ENCODE data around the gene HORMAD2. TPM values are rescaled to one million over a fixed set of nuclear protein-coding genes. Genes with fewer than 3 reads are reported as not detected.
A peak's percentile ranks its signal among the peaks of the same experiment; 100 is the strongest.
"Not testable (repeated sequence)": the region's sequence is repeated elsewhere in the genome, so short reads cannot be mapped to it uniquely, and the experiment has no call there.

HORMAD2 gene
- total and polyA plus RNA-seq, 9 donors: not detected

GRCh38 chr22:30196141-30196879 is 116.0 kb downstream of the HORMAD2 start:
- 6% methylated on average over 3 of the region's 11 CpGs for WGBS (ENCODE audit: insufficient coverage)

DNA sequence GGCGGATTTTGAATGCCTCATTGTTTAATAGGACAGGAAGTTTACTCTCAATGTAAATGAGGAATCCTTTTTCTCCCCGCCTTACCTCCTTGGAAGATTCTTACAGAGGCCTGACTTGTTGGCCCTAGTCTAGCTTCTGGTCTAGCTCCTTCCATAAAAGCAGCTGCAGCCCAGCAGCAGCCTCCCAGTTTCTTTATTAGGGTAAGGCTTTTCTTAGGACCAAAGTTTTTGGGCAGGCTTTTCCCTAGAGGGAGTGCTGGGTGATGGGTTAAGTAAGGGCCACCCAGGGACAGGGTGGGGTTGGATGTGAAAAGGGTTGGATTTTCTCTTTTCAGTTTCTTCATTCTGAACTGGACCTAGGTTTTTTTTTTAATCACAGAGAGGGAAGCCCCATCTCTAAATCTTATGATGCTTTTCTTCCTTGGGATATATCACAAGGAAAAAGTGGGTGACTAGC is 116.6 kb downstream of the HORMAD2 start:
- peaks cover 22% of the 10 kb centered on the region for H3K4me1 ChIP-seq (ENCODE audit: control insufficient read depth, insufficient read depth, low read length)
- DNase-seq: no peak
- WGBS (ENCODE audit: insufficient coverage): no CpG with 5 or more reads among the region's 2 CpGs

More at GRCh38 chr22:30196141-30196879, 116.0 kb downstream of the HORMAD2 start:
- no peaks in the 10 kb centered on the region for H3K9me3 ChIP-seq (replicated peaks; ENCODE audit: control insufficient read depth, low read depth, low read length)
- peak overlapping the region; percentile 94 for H3K27ac ChIP-seq (ENCODE audit: low read length)
- peaks cover 18% of the 10 kb centered on the region for H3K27me3 ChIP-seq (ENCODE audit: control insufficient read depth, insufficient read depth, low read length)
- peaks cover 20% of the 10 kb centered on the region for H3K4me1 ChIP-seq (ENCODE audit: control insufficient read depth, insufficient read depth, low read length)
- DNase-seq: peak; percentile 97
- no peak overlapping the region for H3K4me3 ChIP-seq (ENCODE audit: low read length)
- no peaks in the 10 kb centered on the region for H3K36me3 ChIP-seq (ENCODE audit: control insufficient read depth, insufficient read depth, low read length)

GRCh38 chr22:30197389-30197788 is 117.1 kb downstream of the HORMAD2 start:
- Histone ChIP-seq H3K9me3 (replicated peaks; ENCODE audit: control insufficient read depth, low read depth, low read length) (no peaks in the 10 kb centered on the region), H3K4me1 (ENCODE audit: control insufficient read depth, insufficient read depth, low read length) (peaks cover 26% of the 10 kb centered on the region), H3K36me3 (ENCODE audit: control insufficient read depth, insufficient read depth, low read length) (no peaks in the 10 kb centered on the region), H3K4me3 (ENCODE audit: low read length) (no peak overlapping the region), H3K27me3 (ENCODE audit: control insufficient read depth, insufficient read depth, low read length) (peaks cover 18% of the 10 kb centered on the region), H3K27ac (ENCODE audit: low read length) (peak overlapping the region; percentile 94)
- no peak for DNase-seq

More for the DNA sequence above, 116.6 kb downstream of the HORMAD2 start:
- Histone ChIP-seq H3K9me3 (replicated peaks; ENCODE audit: control insufficient read depth, low read depth, low read length) (no peaks in the 10 kb centered on the region), H3K27ac (ENCODE audit: low read length) (peak overlapping the region; percentile 94), H3K36me3 (ENCODE audit: control insufficient read depth, insufficient read depth, low read length) (no peaks in the 10 kb centered on the region), H3K4me3 (ENCODE audit: low read length) (no peak overlapping the region), H3K27me3 (ENCODE audit: control insufficient read depth, insufficient read depth, low read length) (peaks cover 18% of the 10 kb centered on the region)

DNA sequence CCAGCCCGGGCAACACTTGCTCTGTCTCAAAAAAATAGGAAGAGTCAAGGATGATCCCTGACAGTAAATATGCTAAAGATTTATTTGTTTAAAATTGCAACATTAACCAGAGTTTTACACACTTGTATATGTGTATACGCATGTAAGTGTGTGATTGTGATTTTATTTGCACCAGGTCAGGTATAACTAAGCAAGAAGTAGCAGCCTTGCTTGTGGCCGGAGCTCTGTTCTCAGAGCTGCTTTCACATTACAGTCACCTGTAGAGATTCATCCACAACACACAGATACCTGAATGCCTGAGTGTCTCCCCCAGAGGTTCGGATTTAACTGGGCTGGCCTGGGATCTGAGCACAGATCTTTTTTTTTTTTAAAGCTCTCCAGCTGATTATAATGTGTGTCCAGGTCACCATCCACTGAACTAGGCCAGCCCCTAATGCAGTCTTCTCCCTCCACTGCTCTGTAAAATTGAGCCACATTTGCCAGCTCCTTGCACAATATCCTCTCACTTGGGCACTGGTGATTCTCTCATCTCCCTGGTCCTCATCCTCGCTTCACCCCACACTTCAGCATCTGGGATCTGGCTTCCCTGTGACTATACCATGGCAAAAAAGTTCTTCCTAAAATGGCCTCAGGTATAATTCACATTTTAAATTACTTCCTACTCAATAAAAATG is 118.0 kb downstream of the HORMAD2 start:
- no peak overlapping the region for H3K4me3 ChIP-seq (ENCODE audit: low read length)
- H3K27me3 ChIP-seq (ENCODE audit: control insufficient read depth, insufficient read depth, low read length): peaks cover 17% of the 10 kb centered on the region
- H3K27ac ChIP-seq (ENCODE audit: low read length): no peak overlapping the region
- H3K9me3 ChIP-seq (replicated peaks; ENCODE audit: control insufficient read depth, low read depth, low read length): no peaks in the 10 kb centered on the region
- no peak for DNase-seq
- no peaks in the 10 kb centered on the region for H3K36me3 ChIP-seq (ENCODE audit: control insufficient read depth, insufficient read depth, low read length)
- H3K4me1 ChIP-seq (ENCODE audit: control insufficient read depth, insufficient read depth, low read length): peaks cover 35% of the 10 kb centered on the region
- WGBS (ENCODE audit: insufficient coverage): 93% methylated on average over 3 of the region's 5 CpGs

GRCh38 chr22:30198921-30199320 is 118.7 kb downstream of the HORMAD2 start:
- Histone ChIP-seq H3K4me1 (ENCODE audit: control insufficient read depth, insufficient read depth, low read length) (peaks cover 40% of the 10 kb centered on the region), H3K9me3 (replicated peaks; ENCODE audit: control insufficient read depth, low read depth, low read length) (no peaks in the 10 kb centered on the region), H3K4me3 (ENCODE audit: low read length) (no peak overlapping the region), H3K36me3 (ENCODE audit: control insufficient read depth, insufficient read depth, low read length) (no peaks in the 10 kb centered on the region), H3K27me3 (ENCODE audit: control insufficient read depth, insufficient read depth, low read length) (peaks cover 12% of the 10 kb centered on the region), H3K27ac (ENCODE audit: low read length) (no peak overlapping the region)
- DNase-seq: no peak
- 69% methylated on average over 1 of the region's 4 CpGs for WGBS (ENCODE audit: insufficient coverage)

DNA sequence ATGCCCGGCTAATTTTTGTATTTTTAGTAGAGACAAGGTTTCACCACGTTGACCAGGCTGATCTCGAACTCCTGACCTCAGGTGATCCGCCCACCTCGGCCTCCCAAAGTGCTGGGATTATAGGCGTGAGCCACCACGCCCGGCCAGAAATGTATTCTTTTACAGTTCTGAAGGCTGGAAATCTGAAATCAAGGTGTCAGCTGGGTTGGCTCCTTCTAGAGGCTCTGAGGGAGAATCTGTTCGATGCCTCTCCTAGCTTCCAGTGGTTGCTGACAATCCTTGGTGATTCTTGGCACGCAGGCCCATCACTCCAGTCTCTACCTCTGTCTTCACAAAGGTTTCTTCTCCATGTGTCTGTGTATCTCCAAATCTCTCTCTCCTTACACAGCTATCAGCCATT is 120.6 kb downstream of the HORMAD2 start:
- peaks cover 55% of the 10 kb centered on the region for H3K4me1 ChIP-seq (ENCODE audit: control insufficient read depth, insufficient read depth, low read length)
- not testable (repeated sequence) for H3K4me3 ChIP-seq (ENCODE audit: low read length); H3K9me3 ChIP-seq (replicated peaks; ENCODE audit: control insufficient read depth, low read depth, low read length); DNase-seq; H3K27ac ChIP-seq (ENCODE audit: low read length); H3K36me3 ChIP-seq (ENCODE audit: control insufficient read depth, insufficient read depth, low read length)
- WGBS (ENCODE audit: insufficient coverage): 98% methylated on average over 9 of the region's 10 CpGs
- H3K27me3 ChIP-seq (ENCODE audit: control insufficient read depth, insufficient read depth, low read length): peaks cover 20% of the 10 kb centered on the region

DNA sequence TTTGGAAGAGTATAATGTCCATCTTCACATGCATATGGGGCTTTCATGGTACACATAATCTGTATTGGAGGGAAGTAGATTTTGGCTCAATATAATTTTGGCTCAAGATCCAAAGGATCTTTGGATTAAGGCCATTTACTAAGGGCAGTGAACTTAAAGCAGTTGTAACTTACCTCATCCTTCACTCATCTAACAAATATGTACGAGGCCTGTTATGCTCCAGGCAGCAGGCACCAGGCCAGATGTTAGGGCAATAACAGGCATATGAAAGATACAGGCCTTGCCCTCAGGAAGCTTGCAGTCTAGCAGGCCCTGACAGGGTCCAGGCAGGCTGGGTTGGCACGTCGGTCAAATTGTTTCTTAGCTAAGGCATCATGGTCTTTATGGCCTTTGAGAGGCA is 121.7 kb downstream of the HORMAD2 start:
- Histone ChIP-seq H3K9me3 (replicated peaks; ENCODE audit: control insufficient read depth, low read depth, low read length) (no peaks in the 10 kb centered on the region), H3K4me1 (ENCODE audit: control insufficient read depth, insufficient read depth, low read length) (peaks cover 55% of the 10 kb centered on the region), H3K4me3 (ENCODE audit: low read length) (no peak overlapping the region), H3K36me3 (ENCODE audit: control insufficient read depth, insufficient read depth, low read length) (no peaks in the 10 kb centered on the region), H3K27me3 (ENCODE audit: control insufficient read depth, insufficient read depth, low read length) (peaks cover 21% of the 10 kb centered on the region), H3K27ac (ENCODE audit: low read length) (peak overlapping the region; percentile 78)
- DNase-seq: peak; percentile 69
- WGBS (ENCODE audit: insufficient coverage): 66% methylated on average over 3 of the region's 3 CpGs

GRCh38 chr22:30202531-30203006 is 122.3 kb downstream of the HORMAD2 start:
- Histone ChIP-seq H3K4me3 (ENCODE audit: low read length) (no peak overlapping the region), H3K36me3 (ENCODE audit: control insufficient read depth, insufficient read depth, low read length) (no peaks in the 10 kb centered on the region), H3K27me3 (ENCODE audit: control insufficient read depth, insufficient read depth, low read length) (peaks cover 23% of the 10 kb centered on the region), H3K4me1 (ENCODE audit: control insufficient read depth, insufficient read depth, low read length) (peaks cover 56% of the 10 kb centered on the region), H3K27ac (ENCODE audit: low read length) (peak overlapping the region; percentile 78), H3K9me3 (replicated peaks; ENCODE audit: control insufficient read depth, low read depth, low read length) (no peaks in the 10 kb centered on the region)
- 23% methylated on average over 3 of the region's 9 CpGs for WGBS (ENCODE audit: insufficient coverage)
- DNase-seq: peak; percentile 86

- H3K4me1 ChIP-seq (ENCODE audit: control insufficient read depth, insufficient read depth, low read length): peaks cover 72% of the 10 kb centered on the region
- DNase-seq: no peak
- peak overlapping the region; percentile 86 for H3K27ac ChIP-seq (ENCODE audit: low read length)
- H3K9me3 ChIP-seq (replicated peaks; ENCODE audit: control insufficient read depth, low read depth, low read length): no peaks in the 10 kb centered on the region
- H3K27me3 ChIP-seq (ENCODE audit: control insufficient read depth, insufficient read depth, low read length): peaks cover 19% of the 10 kb centered on the region
- H3K36me3 ChIP-seq (ENCODE audit: control insufficient read depth, insufficient read depth, low read length): no peaks in the 10 kb centered on the region
- H3K4me3 ChIP-seq (ENCODE audit: low read length): no peak overlapping the region
- 35% methylated on average over 5 of the region's 7 CpGs for WGBS (ENCODE audit: insufficient coverage)
Measured at GRCh38 chr22:30204015-30204741, 123.9 kb downstream of the HORMAD2 start.

DNA sequence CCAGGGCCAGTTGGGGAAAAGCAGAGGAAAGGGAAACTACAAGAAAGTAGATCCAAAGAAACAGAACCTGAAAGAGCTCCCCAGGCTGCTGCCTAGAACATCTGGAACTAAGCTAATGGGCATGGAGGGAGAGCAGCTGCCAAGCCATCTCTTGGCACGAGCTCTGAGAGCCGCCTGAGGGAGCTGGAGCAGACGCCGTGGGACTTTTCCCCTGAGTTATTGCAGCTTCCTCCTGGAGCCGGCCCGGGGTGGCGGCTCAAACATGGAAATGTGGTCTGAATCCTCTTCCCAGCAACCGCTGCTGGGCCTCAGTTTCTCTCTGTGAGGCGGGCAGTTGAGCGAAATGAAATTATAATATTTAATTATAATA is 124.5 kb downstream of the HORMAD2 start:
- peak; percentile 78 for DNase-seq
- peaks cover 16% of the 10 kb centered on the region for H3K27me3 ChIP-seq (ENCODE audit: control insufficient read depth, insufficient read depth, low read length)
- no peaks in the 10 kb centered on the region for H3K36me3 ChIP-seq (ENCODE audit: control insufficient read depth, insufficient read depth, low read length)
- no peaks in the 10 kb centered on the region for H3K9me3 ChIP-seq (replicated peaks; ENCODE audit: control insufficient read depth, low read depth, low read length)
- 0% methylated on average over 3 of the region's 10 CpGs for WGBS (ENCODE audit: insufficient coverage)
- H3K4me1 ChIP-seq (ENCODE audit: control insufficient read depth, insufficient read depth, low read length): peaks cover 76% of the 10 kb centered on the region
- peak overlapping the region; percentile 86 for H3K27ac ChIP-seq (ENCODE audit: low read length)
- H3K4me3 ChIP-seq (ENCODE audit: low read length): no peak overlapping the region
